GM19023 (cell line): ENCODE measurements around the gene GDF10.

Experiments
- ATAC-seq: cut with Tn5 transposase; IDR thresholded peaks from one replicate; pipeline ENCODE4 v1.9.1; 2021; ENCODE audit warnings: mild to moderate bottlenecking, moderate library complexity; ENCODE audit not compliant: unreplicated experiment

Gene GDF10

DNA sequence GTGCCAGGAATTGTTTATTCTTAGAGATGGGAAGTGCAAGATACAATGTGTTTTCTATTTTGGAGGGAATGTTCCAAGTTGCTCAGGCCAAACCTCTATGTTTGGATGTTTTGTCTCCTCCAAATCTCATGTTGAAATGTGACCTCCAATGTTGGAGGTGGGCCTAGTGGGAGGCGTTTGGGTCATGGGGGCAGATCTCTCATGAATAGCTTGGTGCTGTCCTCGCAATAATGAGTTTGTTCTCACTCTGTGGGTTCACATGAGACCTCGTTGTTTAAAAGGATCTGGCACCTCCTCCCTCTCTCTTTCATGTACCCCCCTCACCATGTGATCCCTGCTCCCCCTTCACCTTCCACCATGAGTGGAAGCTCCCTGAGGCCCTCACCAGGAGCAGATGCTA is 8.3 kb upstream of the GDF10 start:
- ATAC-seq, result no peak

DNA sequence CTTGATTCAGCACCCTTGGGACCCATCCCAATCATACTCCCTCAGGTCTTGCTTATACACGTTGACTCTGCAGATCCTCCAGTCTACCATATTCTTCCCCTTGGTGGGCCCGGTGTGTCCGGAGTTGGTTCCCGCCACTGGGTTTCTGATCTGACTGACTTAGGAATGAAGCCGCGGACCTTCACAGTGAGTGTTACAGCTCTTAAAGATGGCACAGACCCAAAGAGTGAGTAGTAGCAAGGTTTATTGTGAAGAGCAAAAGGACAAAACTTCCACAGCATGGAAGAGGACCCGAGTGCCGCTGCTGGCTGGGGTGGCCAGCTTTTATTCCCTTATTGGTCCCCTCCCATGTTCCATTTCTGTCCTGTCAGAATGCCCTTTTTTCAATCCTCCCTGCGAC is 5.9 kb upstream of the GDF10 start:
- no peak for ATAC-seq

DNA sequence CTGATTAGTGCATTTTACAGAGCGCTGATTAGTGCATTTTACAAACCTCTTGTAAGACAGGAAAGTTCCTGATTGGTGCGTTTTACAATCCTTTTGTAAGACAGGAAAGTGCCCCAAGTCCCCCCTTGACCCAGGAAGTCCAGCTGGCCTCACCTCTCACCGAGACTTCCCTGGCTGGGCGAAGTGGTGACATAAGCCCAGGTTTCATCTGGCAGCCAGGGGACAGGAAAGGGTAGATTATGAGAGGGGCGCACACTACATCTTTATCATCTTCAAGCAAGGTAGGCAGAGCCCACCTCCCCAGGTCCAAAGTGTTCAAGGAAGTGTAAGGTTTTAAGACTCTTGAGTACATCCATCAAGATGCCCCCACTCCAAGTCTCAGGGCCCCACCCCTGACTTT is 5.5 kb upstream of the GDF10 start:
- no peak for ATAC-seq

DNA sequence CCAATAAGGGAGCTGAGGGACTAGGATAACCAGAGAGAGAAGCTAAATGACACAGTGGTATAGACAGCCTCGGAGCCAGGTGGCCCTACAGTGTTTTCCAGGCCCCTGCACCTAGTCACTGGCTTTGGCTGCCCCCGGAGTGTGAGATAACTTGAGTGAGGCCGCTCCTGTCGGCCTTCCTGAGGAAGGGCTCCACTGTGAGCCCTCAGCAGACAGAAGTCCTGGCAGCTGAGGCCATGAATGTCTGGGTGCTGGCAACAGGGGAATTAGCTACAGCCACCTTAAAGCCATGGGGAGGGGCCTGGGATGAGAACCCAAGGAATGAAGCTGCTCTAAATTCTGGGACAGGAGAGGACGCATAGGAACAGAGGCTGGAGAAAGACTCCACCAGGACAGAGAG is 4.6 kb upstream of the GDF10 start:
- ATAC-seq, result no peak

DNA sequence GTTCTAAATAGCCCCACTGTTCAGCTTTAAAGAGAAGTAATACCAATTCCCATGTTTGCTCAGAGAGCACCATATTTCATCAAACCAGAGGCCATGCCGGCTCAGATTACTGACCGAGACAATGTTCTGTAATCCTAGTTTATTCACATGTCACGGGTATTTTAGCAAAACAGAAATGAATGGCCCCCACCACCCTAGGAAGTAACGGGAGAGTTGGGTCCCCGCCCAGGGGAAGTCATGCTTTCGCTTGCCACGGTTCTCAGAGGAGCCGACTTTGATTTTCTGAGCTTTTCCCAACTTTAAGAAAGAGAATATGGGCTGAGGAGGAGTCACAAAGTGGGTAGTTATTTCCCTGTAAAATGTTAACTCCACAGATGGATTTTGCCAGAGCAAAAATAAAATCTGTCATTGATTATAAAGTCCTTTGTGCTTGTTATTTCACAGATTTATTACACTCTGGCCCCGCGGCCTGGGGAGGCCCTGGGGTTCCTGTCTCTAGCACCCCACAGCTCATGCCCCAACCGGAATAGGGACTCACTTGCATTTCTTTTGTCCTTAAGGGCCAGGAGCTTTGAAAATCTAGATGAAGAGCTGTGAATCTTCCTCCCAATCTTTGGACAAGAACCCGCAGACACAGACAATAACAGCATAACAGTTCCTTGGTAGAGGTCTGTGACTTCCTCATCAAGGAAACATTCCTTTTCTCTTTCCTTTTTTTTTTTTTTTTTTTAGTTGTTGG is 3.7 kb upstream of the GDF10 start:
- ATAC-seq, result no peak

DNA sequence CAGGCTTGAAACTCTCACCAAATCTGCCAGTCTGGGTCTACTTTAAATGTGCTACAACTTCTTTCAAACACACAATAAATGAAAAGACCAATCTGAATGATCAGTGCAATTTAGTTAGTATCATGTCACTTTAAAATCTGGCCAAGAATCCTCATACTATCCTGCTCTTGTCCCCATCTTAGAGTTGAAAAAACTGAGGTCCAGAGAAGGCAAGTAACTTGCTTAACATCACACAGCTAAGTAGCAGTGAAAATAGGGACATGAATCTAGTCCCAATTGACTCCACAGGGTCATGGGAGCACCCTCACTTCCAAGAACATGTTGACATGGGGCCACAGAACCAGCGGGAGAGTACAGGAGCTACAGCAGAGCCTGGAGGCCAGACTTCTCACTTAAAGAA is 3.1 kb upstream of the GDF10 start:
- no peak for ATAC-seq

DNA sequence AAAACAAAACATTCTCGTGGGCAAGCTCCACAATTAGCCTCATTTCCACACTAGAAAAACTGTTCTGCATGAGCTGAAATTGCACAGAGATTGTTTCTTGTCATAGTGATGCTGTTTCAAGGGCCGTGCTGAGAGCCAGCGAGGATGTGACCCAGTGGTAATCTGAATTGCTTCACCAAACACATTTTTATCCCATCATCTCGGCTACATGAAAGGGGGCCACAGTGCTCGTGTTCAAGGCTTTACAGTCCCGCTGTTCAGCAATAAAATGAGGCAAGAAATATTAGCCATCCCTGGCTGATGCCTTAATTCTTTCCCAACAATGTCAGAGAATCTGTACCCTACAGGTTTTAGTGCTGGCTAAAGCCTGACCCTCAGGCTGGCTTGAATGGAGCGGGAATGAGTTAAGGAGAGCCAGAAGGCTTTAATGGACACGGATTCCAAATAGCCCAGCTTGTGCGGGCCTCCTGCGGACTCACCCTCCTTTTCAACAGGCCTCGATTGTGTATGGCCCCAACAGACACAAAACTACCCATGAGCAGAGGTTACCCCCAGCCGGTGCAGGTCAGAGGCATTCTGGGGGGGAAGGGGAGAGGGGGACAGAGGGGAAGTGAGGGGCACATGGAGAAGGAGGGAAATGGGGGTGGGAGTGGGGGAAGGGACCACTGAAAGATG is 2.0 kb upstream of the GDF10 start:
- ATAC-seq, result no peak

DNA sequence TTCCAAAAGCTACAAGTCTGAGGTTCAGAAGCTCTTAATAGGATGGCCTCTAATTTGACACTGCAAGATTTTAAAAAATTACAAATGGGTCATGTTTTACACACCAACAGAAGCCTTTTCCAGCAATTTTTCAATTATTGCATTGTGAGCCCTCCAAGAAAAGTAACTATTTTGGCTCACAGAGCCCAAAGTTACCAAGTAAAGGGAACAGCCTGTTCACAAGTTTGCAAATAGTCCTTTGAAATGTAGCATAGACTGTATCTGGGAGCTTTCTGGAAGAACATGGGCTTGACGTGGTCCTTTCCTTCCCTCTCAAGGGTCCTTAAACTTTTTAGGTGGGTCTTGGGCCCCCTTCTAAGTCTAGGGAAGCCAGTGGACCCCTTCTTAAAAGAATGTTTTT is 1.3 kb upstream of the GDF10 start:
- no peak for ATAC-seq

DNA sequence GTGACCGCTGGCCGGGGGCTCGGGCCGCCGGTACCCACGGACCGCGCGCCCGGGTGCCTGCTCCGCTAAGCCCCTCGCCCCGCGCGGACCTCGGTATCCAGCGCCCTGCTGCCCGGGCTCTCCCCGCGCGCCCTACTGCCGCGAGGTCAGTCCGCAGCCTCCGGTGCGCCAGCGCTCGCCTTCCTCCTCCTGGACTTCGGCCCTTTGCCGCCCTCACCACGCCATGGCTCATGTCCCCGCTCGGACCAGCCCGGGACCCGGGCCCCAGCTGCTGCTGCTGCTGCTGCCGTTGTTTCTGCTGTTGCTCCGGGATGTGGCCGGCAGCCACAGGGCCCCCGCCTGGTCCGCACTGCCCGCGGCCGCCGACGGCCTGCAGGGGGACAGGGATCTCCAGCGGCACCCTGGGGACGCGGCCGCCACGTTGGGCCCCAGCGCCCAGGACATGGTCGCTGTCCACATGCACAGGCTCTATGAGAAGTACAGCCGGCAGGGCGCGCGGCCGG is 483 bp downstream of the GDF10 start:
- no peak for ATAC-seq

DNA sequence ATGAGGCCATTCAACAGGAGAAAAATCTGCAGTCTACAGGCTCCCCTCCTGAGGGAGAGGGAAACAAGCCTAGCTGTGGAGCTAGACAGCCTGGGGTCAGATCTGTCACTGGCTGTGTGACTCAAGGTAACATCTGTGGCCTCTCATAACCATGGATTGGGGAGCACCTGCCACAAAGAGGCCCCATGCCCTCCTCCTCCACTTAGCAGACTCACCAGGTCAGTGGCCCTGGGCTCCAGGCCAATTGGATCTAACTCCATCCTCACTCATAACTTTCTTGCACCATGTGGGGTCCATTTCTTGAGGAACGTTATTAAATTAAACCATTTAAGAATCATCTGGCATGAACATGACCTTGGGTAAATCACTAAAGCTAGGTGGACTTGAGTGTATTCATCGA is 1.8 kb downstream of the GDF10 start:
- ATAC-seq, result no peak

DNA sequence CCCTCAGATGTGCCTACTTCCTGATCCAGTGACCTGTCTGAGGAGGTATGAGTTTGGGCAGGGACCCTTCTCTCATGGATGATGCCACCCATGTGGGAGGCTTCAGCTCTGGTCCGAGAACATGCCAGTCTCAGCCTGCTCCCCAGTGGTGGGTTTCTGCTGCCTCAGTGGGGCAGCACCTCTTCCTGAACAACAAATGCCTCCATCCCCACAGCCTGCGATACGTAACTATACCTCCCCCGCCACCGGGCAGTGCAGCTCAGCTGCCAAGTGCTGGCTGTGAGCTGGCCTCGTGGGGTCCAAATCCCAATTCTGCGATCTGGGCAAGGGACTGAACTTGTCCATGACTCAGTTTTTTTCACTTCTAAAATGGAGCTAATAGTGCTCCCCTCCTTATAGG is 3.1 kb downstream of the GDF10 start:
- no peak for ATAC-seq

DNA sequence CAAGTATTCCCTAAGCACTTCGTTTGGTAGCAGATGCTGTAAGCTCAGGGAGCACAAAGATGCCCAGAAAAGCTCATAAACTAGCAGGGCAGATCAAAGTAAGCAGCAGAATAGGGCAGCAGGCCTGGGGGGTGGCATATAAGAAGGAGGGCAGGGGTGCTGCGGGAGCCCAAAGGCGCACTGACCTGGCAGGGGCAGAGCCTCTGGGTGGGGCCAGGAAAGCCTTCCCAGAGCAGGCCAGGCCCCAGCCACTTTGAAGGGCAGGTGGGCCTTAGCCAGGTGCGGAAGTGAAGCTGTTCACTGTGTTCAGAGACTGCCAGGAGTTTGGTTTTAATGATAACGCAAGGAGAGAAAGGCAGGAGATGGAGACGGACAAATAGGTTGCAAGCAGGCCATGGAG is 3.9 kb downstream of the GDF10 start:
- ATAC-seq, result no peak

DNA sequence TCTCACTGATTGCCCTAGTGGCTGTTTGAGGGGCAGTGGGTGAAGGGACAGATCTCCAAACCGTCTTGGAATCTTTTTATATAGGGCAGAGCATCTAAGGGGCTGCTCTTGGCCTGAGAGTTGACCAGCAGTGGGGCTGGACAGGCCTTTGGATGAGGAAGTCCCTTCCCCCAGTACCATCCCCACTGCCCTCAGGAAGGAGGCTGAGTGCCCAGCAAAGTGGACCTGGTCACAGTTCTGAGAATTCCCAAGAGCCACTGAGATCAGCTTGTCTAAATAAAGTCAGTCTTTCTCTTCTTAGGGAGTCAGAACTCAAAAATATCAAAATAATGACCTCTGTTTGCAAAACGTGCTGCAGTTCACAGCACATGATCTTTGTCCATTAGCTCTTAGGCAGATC is 5.6 kb downstream of the GDF10 start:
- no peak for ATAC-seq

DNA sequence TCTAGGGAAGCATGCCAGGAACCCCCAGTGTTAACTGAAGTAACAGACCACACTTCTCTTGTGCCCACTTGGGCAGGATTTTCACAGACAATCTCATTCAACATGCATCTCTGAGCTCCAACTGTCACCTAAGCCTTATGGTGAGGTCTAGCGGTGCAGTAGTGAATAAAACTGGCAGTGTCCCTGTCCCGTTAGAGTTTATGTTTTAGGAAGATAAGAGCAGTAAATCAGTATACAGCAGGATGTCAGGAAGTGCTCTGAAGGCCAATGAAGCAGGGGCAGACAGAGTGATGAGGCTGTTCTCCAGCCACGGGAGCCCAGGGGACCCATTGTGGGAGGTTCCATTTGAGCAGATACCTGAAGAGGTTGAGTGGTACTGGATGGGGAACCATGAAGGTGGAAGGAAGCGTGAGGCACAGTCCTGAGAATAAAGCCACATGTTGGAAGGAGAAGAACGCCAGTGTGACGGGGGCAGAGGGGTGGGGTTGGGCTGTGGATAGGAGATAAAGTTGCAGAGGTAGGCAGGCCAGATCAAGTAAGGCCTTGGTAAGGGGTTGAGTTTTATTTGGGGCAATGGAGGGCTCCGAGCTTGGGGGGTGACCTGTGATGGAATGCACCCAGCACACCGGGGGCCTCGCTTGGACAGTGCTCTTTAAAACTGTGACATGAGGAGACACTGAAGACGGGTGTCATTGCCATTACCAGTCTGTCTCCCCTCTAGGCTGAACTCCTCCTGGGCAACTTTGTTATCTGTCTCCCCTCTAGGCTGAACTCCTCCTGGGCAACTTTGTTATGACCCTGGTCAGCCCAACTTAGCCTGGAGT is 6.6 kb downstream of the GDF10 start:
- ATAC-seq, result no peak

DNA sequence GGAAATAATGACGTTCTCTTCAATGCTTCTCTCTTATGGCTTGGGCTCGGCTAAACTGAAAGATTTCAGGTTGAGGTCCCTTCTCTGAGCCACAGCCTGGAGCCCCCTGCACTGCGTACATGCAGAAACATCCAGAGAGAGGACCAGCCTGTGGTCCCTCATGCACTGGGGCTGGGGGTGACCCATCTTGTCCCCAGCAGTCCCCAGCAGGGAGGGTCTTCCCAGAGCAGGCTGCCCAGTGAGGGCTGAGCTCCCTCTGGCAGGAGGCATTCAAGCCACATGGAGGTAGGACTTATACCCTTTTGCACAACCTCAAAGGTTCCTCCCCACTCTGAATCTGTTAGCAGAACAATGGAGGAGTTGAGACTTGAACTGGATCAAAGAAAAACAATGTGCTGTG is 7.4 kb downstream of the GDF10 start:
- no peak for ATAC-seq

DNA sequence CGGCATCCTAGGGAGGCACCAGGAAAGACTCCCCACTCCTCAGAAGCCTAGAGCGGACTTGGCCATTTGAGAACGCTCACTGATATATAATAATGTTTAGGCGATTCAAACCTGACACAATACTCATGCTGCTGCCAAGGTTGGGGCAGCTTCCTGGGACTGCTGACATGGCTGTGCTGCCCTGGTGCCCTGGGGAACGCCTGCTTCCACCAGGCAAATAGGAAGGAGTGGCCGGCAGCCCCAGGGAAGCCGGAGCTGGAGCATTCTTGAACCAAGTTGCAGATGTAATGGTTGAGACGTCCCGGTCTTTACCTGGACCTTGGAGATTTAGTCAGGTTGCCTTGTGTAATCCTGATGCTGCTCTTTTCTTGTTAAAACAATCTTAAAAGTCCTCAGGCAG is 8.8 kb downstream of the GDF10 start:
- ATAC-seq, result no peak

DNA sequence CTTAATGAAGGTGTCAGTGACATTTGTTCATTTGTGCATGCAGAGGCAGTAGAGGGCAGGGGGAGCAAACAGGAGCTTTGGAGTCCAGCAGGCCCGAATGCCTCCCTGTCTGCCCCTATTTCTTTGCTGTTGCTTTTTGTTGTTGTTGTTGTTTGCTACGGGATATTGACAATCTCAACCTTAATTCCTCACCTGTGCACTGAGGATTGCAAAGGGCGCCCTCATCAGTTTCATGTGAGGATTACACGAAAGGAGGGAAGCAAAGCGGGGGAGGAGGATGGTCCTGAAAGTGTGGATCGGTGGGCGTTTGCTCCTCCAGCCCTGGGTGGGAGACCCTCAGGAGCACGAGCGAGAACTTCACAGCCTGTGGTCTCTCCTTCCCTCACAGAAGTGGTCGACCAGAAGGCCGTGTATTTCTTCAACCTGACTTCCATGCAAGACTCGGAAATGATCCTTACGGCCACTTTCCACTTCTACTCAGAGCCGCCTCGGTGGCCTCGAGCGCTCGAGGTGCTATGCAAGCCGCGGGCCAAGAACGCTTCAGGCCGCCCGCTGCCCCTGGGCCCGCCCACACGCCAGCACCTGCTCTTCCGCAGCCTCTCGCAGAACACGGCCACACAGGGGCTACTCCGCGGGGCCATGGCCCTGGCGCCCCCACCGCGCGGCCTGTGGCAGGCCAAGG is 9.6 kb downstream of the GDF10 start:
- ATAC-seq, result no peak

DNA sequence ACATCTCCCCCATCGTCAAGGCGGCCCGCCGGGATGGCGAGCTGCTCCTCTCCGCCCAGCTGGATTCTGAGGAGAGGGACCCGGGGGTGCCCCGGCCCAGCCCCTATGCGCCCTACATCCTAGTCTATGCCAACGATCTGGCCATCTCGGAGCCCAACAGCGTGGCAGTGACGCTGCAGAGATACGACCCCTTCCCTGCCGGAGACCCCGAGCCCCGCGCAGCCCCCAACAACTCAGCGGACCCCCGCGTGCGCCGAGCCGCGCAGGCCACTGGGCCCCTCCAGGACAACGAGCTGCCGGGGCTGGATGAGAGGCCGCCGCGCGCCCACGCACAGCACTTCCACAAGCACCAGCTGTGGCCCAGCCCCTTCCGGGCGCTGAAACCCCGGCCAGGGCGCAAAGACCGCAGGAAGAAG is 10.1 kb downstream of the GDF10 start:
- ATAC-seq, result no peak

DNA sequence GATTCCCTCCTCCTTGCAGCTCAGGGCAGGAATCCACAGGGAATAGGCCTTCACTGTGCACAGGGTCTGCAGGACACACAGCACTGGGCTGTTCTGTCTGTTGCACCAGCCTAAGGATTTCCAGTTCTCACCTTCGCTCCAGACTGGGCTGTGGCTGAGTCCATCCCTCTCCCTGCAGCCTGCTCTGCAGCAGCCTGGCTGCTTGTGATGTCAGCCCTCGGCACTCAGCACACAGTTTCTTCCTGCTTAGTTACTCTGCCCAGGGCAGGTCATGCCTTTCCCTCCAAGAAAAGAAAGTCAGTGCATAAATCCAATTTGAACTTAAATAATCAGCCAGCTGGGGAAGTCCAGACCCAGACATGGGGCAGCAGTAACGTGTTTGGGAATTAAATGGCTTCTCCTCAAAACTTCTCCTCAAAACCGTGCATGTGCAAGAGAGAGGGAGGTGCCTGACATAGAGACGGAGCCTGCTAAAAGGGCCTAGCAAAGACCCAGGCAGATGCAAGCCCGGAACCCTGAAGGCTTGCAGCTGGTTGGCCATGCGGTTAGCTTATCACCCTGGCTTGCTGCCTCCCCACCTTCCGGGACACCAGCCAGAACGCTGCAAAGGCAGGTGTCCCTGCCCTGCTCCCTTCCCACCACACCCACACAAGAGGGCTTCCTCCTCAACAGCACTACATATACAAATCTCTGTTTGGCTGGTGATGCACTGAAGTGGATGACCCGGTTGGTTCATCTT is 11.4 kb downstream of the GDF10 start:
- no peak for ATAC-seq

DNA sequence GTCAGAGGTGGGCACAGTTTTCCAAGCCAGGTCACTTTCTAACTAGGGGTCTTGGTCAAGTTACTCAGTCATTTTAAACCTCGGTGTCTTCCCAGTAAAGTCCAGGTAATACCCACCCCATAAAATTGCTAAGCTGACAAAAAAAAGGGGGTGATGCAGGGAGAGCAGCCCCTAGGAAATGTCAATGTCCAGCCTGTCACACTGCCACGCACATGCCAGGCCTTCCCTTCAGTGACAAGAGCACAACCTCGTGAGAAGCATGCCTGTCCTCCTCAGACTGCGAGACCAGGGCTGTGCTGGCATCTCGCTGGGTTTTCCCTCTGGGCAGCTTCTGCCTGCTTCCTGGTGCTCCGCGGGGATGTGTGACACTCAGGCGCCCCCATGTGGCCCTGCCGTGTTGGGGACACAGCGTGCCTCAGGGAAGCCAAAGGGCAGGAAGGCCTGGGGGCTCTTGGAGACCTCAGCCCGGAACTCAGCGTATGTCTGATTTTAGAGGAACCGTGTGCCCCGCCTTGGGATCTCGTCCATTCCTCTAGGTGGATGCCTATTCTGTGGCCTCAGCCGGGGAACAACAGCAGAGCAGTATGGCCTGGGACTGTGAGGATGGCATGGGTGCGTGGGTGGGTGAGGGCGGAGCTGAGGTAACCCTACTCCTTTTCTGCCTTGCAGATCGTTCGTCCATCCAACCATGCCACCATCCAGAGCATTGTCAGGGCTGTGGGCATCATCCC is 12.1 kb downstream of the GDF10 start:
- no peak for ATAC-seq
